ENCODE results near the gene MAL.

The MAL gene

DNA sequence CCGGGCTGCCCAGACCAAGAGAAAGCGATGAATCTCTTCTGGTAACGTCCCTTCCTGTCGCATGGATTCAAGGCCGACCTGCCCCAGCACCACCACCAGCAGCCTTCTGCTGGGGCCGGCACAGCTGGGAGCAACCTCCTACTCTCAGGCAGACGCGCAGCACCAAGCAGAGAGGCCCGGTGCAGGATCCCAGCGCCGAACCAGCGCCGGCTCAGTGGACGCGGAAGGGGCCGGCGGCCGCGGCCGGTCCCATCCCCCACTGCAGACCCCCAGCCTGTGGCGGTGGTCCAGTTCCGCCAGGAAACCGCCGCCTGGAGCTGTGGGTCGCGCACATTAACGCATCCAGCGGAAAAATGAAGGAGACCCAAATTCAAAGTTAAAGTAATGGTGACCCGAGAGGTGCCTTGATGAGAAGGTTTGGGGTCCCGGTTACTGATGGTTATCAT, 525 bp upstream of the MAL start:
- TF ChIP-seq, protein P1, sequence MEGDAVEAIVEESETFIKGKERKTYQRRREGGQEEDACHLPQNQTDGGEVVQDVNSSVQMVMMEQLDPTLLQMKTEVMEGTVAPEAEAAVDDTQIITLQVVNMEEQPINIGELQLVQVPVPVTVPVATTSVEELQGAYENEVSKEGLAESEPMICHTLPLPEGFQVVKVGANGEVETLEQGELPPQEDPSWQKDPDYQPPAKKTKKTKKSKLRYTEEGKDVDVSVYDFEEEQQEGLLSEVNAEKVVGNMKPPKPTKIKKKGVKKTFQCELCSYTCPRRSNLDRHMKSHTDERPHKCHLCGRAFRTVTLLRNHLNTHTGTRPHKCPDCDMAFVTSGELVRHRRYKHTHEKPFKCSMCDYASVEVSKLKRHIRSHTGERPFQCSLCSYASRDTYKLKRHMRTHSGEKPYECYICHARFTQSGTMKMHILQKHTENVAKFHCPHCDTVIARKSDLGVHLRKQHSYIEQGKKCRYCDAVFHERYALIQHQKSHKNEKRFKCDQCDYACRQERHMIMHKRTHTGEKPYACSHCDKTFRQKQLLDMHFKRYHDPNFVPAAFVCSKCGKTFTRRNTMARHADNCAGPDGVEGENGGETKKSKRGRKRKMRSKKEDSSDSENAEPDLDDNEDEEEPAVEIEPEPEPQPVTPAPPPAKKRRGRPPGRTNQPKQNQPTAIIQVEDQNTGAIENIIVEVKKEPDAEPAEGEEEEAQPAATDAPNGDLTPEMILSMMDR (IDR thresholded peaks at IDR 0.05; ENCODE audit: poor library complexity, severe bottlenecking), result no peak
- H3K27ac ChIP-seq (ENCODE audit: poor library complexity, severe bottlenecking), result no peak overlapping the region
- H3K4me1 ChIP-seq (ENCODE audit: insufficient read depth, poor library complexity, severe bottlenecking), result no peaks in the 10 kb centered on the region
- no peak overlapping the region for H3K4me3 ChIP-seq (ENCODE audit: severe bottlenecking)
- H3K36me3 ChIP-seq (ENCODE audit: low read depth), result no peaks in the 10 kb centered on the region
- peaks cover 62% of the 10 kb centered on the region for H3K27me3 ChIP-seq (ENCODE audit: insufficient read depth, poor library complexity, severe bottlenecking)
- no peaks in the 10 kb centered on the region for H3K9me3 ChIP-seq (ENCODE audit: severe bottlenecking)
- DNase-seq (ENCODE audit: low spot score) (no peak), ATAC-seq (ENCODE audit: low read depth) (no peak)

DNA sequence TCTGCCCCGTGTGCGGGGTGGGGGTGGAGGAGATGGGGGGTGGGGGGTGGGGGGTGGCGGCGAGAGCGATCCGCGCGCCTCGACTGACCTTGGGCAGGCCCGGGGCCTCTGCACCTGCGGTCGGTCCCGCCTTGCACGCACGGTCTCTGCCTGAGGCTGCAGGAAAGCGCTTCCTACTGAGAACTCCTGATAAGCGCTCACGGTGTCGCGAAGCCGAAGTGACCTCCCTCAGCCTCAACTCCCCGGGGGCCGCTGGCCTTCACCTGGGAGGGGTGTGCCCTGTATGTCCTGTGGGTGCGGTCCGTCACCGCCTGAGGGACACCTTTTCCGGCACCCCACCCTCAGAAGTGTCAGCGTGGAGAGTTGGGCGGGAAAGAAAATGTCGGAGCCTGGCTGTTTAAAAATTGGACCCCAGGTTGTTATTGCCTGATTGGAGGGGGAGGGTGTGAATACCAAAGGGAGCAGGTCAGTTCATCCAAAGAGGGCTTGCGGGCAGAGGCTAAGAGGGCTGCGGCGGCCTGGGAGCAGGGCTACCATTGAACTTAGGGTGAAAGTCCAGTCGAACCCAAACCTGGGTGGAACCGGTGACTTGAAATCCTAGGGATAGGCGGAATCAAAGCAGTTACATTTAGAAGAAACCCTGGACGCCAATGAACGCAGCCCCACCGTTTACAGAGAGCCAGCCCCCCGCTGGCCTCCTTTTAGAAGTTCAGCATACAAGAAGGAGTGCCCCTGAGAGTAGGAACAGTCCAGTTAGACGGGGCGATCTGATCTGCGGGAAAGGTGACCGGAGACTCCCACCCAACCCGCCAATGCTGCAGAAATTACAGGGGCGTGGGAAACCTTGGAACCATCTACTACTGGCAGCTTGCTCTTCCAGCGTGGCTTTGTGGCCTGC, 1.2 kb downstream of the MAL start:
- H3K4me3 ChIP-seq (ENCODE audit: severe bottlenecking), result no peak overlapping the region
- H3K27ac ChIP-seq (ENCODE audit: poor library complexity, severe bottlenecking), result no peak overlapping the region
- no peak for DNase-seq (ENCODE audit: low spot score)
- H3K9me3 ChIP-seq (ENCODE audit: severe bottlenecking), result no peaks in the 10 kb centered on the region
- peaks cover 62% of the 10 kb centered on the region for H3K27me3 ChIP-seq (ENCODE audit: insufficient read depth, poor library complexity, severe bottlenecking)
- no peak for ATAC-seq (ENCODE audit: low read depth)
- no peaks in the 10 kb centered on the region for H3K4me1 ChIP-seq (ENCODE audit: insufficient read depth, poor library complexity, severe bottlenecking)
- H3K36me3 ChIP-seq (ENCODE audit: low read depth), result no peaks in the 10 kb centered on the region
- TF ChIP-seq, protein P1 (IDR thresholded peaks at IDR 0.05; ENCODE audit: poor library complexity, severe bottlenecking), result no peak

DNA sequence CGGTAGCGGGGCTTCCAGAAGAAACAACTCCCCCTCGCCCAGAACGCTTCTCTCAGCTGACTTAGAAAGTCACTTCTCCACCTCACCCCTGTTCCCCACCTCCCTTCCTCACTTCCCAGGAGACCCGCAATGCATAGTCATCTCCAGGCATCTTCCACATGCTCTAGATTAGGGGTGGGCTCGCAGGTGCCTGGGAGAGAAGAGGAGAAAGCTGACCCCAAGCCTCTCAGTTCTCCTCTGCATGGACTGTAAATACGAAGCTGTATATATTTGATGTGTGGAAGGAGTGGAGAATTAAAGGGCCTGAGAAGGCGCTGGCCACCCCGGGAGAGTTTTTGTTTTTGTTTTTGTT, 1.8 kb downstream of the MAL start:
- Histone ChIP-seq H3K4me3 (ENCODE audit: severe bottlenecking) (no peak overlapping the region), H3K27ac (ENCODE audit: poor library complexity, severe bottlenecking) (no peak overlapping the region), H3K36me3 (ENCODE audit: low read depth) (no peaks in the 10 kb centered on the region), H3K27me3 (ENCODE audit: insufficient read depth, poor library complexity, severe bottlenecking) (peaks cover 62% of the 10 kb centered on the region), H3K9me3 (ENCODE audit: severe bottlenecking) (no peaks in the 10 kb centered on the region), H3K4me1 (ENCODE audit: insufficient read depth, poor library complexity, severe bottlenecking) (no peaks in the 10 kb centered on the region)
- DNase-seq (ENCODE audit: low spot score) (no peak), ATAC-seq (ENCODE audit: low read depth) (no peak)
- TF ChIP-seq, protein P1 (IDR thresholded peaks at IDR 0.05; ENCODE audit: poor library complexity, severe bottlenecking), result no peak

DNA sequence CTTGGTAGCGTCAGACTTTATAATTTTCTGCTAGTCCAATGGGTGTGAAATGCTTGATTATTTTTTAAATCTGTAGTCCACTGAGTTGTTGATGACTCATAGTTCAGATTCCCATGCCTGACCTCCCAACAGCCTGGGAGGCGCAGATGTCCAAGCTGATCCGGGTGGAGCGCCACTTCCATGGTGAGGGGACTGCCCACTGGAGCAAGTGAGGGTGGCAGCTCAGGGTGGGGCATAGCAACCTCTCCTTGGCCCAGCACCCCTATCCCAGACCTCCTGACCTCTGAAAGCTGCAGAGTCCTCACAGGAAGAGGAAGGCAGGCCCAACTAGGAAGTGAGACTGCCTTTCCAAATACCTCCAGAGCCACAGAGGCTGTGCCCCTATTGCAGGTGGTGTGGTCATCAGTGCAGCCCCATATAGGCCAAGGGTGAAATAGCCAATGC, 4.4 kb downstream of the MAL start:
- no peaks in the 10 kb centered on the region for H3K9me3 ChIP-seq (ENCODE audit: severe bottlenecking)
- no peak for DNase-seq (ENCODE audit: low spot score)
- H3K4me1 ChIP-seq (ENCODE audit: insufficient read depth, poor library complexity, severe bottlenecking), result no peaks in the 10 kb centered on the region
- peaks cover 45% of the 10 kb centered on the region for H3K27me3 ChIP-seq (ENCODE audit: insufficient read depth, poor library complexity, severe bottlenecking)
- ATAC-seq (ENCODE audit: low read depth), result no peak
- TF ChIP-seq, protein P1 (IDR thresholded peaks at IDR 0.05; ENCODE audit: poor library complexity, severe bottlenecking), result no peak
- no peak overlapping the region for H3K4me3 ChIP-seq (ENCODE audit: severe bottlenecking)
- no peak overlapping the region for H3K27ac ChIP-seq (ENCODE audit: poor library complexity, severe bottlenecking)
- H3K36me3 ChIP-seq (ENCODE audit: low read depth), result no peaks in the 10 kb centered on the region

DNA sequence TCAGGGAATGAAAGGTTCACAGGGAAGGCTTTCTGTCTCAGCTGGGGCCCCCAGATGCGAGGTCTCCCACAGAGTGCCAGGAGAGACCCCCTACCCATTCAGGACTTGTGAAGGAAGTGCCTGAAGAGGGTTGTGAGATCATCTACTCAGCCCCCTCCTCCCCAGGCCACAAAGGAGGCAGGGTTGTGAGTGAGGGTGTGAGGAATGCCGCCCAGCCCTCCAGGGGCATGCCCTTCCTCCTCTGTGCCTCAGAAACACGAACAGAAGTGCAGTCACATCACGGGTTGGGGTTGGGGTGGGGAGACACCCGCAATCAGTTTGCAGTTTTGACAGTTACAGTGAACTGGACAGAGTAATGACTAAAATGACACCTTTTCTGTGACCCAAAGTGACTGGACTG, 5.0 kb downstream of the MAL start:
- no peaks in the 10 kb centered on the region for H3K36me3 ChIP-seq (ENCODE audit: low read depth)
- H3K4me1 ChIP-seq (ENCODE audit: insufficient read depth, poor library complexity, severe bottlenecking), result no peaks in the 10 kb centered on the region
- TF ChIP-seq, protein P1 (IDR thresholded peaks at IDR 0.05; ENCODE audit: poor library complexity, severe bottlenecking), result no peak
- H3K9me3 ChIP-seq (ENCODE audit: severe bottlenecking), result no peaks in the 10 kb centered on the region
- no peak for DNase-seq (ENCODE audit: low spot score)
- no peak overlapping the region for H3K4me3 ChIP-seq (ENCODE audit: severe bottlenecking)
- peaks cover 41% of the 10 kb centered on the region for H3K27me3 ChIP-seq (ENCODE audit: insufficient read depth, poor library complexity, severe bottlenecking)
- no peak for ATAC-seq (ENCODE audit: low read depth)
- H3K27ac ChIP-seq (ENCODE audit: poor library complexity, severe bottlenecking), result no peak overlapping the region

All from RWPE2 (cell line).